Heart right ventricle (tissue), 16 donors: Measurements from ENCODE around the gene HIVEP3. TPM values are rescaled to one million over a fixed set of nuclear protein-coding genes. Genes with fewer than 3 reads are reported as not detected.

Experiments
- ATAC-seq, 8 donors: fragments of 200-7000 bp; cut with Tn5 transposase; one replicate each; pipeline ENCODE4 v1.9.1; 2020; ENCODE audit warnings: mild to moderate bottlenecking in 8 of 8, moderate library complexity in 8 of 8, moderate number of reproducible peaks in 1 of 8
- DNase-seq, 2 donors: peaks; one replicate each; pipeline ENCODE4 v3.0.0-alpha.2; 2020
- H3K27ac ChIP-seq, 10 donors: fragments of 200-600 bp; sonication (generic) in 2 of 10; one replicate each; pipeline versions ENCODE4 v1.5.0 to v1.8.0; 2020 to 2022; ENCODE audit warnings: mild to moderate bottlenecking in 3 of 10
- H3K27me3 ChIP-seq, 7 donors: fragments of 200-600 bp; one replicate each; pipeline ENCODE4 v1.8.0; 2021 to 2022; ENCODE audit warnings: mild to moderate bottlenecking in 2 of 7
- H3K36me3 ChIP-seq, 9 donors: fragments of 200-600 bp; sonication (generic) in 1 of 9; one replicate each; pipeline versions ENCODE4 v1.5.0 to v1.8.0; 2020 to 2022; ENCODE audit warnings: mild to moderate bottlenecking in 2 of 9
- H3K4me1 ChIP-seq, 9 donors: fragments of 200-600 bp; sonication (generic) in 1 of 9; one replicate each; pipeline versions ENCODE4 v1.5.0 to v1.8.0; 2020 to 2022; ENCODE audit warnings: mild to moderate bottlenecking in 4 of 9
- H3K4me3 ChIP-seq, 10 donors: fragments of 200-600 bp; sonication (generic) in 2 of 10; one replicate each; pipeline versions ENCODE4 v1.5.0 to v1.8.0; 2020 to 2022; ENCODE audit warnings: mild to moderate bottlenecking in 7 of 10, moderate library complexity in 2 of 10
- H3K9me3 ChIP-seq, 11 donors: fragments of 200-600 bp in 10 of 11; sonication (generic) in 2 of 11; one replicate each; pipeline versions ENCODE4 v1.5.0 to v1.8.0; 2013 to 2022; ENCODE audit warnings: mild to moderate bottlenecking in 2 of 11, control low read depth in 1 of 11, moderate library complexity in 1 of 11
- CTCF ChIP-seq, 9 donors: fragments of 200-600 bp; sonication (generic) in 2 of 9; IDR thresholded peaks; one replicate each; pipeline versions ENCODE4 v1.5.0 to v1.8.0; 2021 to 2022; ENCODE audit warnings: antibody characterized with exemption in 9 of 9, mild to moderate bottlenecking in 5 of 9, moderate library complexity in 1 of 9
- WGBS, 2 donors: extraction: QIAGEN DNeasy Blood & Tissue Kit; methylation state at CpG; one replicate each; pipeline ENCODE4 v1.1.7; 2013; ENCODE audit warnings: inconsistent platforms in 1 of 2; 5-methylcytosine and 5-hydroxymethylcytosine counted together
- intact Hi-C, 10 donors: fragments of 100-400 bp; cut with DNase I; formaldehyde crosslinking; loops; one replicate each; pipeline versions ENCODE4 v1.11.1 to v1.14.2; 2022
- polyA plus RNA-seq, 2 donors: library from polyadenylated mRNA; stranded (reverse); fragments of 200-250 nt; gene quantifications; one replicate each; pipeline ENCODE4 v1.2.3, GENCODE V29; 2013
- total RNA-seq, 10 donors: library from RNA; stranded (reverse); fragmentation: NEBNext Ultra II Directional in 3 of 10; extraction: Animal tissue kit (Norgen Biotek cat#: 25700) in 3 of 10; gene quantifications; one replicate each; pipeline versions ENCODE4 v1.2.1 to v1.2.4, GENCODE V29; 2021 to 2023
- donor health status: Arrhythmogenic right ventricular cardiomyopathy.
- donor health status: ischemic (EF 13 %, LVEDD 7.1; RV severe dilation, severe dysfunction).
- donor health status: healthy with polysubstance abuse.
- donor health status: DM: no; HTN: yes; CAD: no.
- donor health status: DM: no; HTN: no; CAD: no.
- donor health status: ischemic (EF 25% LVEDD 6.9; RV normal size, moderate dysfunction).
- donor health status: ischemic (EF 25% LVEDD 5.7; RV mildly dilated, moderate dysfunction).
- donor health status: healthy.
- donor health status: DM: yes; HTN: yes; CAD: no.
- donor health status: Ischemic cardiomyopathy.
- donor health status: ischemic (EF 35%, LVEDD 5.7; RV mildly dilated, moderate dysfunction).
- donor health status: nonischemic (EF 11% LVEDD 7.7; RV severe dilation, severe dysfunction).
- donor health status: DM: yes; HTN: yes; CAD: no.
- donor health status: PGD.
- donor health status: ischemic (EF 29% LVEDD 5.4; RV normal size, mild dysfunction).
- donor health status: nonischemic (EF 23%, LVEDD 6.1; RV moderate dilation, normal function).

Gene HIVEP3
- total and polyA plus RNA-seq, 12 donors: 2.6 to 7.5 (median 5.2) TPM

- TF ChIP-seq CTCF (IDR thresholded peaks at IDR 0.05): no peak
- Histone ChIP-seq H3K27me3 (no peaks in the 10 kb centered on the region), H3K36me3 (no peaks in the 10 kb centered on the region), H3K4me1 (peaks cover 3 to 17% (median 12%) of the 10 kb centered on the region in 9 donors), H3K27ac (no peak overlapping the region), H3K4me3 (no peak overlapping the region), H3K9me3 (peaks cover 0 to 16% (median 0%) of the 10 kb centered on the region in 11 donors)
- no peak for ATAC-seq
- DNase-seq: no peak
- WGBS, 2 donors: 64 to 68% methylated on average over 2 of the region's 2 CpGs
- intact Hi-C loops: loop anchor here in 1 of 10 donors (10.0 kb wide), 1 partner anchor 128 kb away; no protein-coding TSS in a partner anchor
Observed at GRCh38 chr1:41906943-41907342, 11.8 kb downstream of the HIVEP3 start.

GRCh38 chr1:41905093-41905675 is 13.5 kb downstream of the HIVEP3 start:
- Histone ChIP-seq H3K9me3 (peaks cover 0 to 8% (median 0%) of the 10 kb centered on the region in 11 donors), H3K36me3 (no peaks in the 10 kb centered on the region), H3K4me1 (peaks cover 7 to 31% (median 18%) of the 10 kb centered on the region in 9 donors), H3K27me3 (no peaks in the 10 kb centered on the region), H3K4me3 (no peak overlapping the region), H3K27ac (no peak overlapping the region)
- TF ChIP-seq CTCF (IDR thresholded peaks at IDR 0.05): no peak
- ATAC-seq: no peak
- intact Hi-C loops: loop anchor here in 1 of 10 donors (10.0 kb wide), 1 partner anchor 130 kb away; no protein-coding TSS in a partner anchor
- DNase-seq: no peak
- 70 to 77% methylated on average over 1 of the region's 1 CpG for WGBS, 2 donors

- intact Hi-C loops: loop anchor here in 1 of 10 donors (10.0 kb wide), 1 partner anchor 132 kb away; no protein-coding TSS in a partner anchor
- DNase-seq: no peak
- 61 to 74% methylated on average over 9 of the region's 9 CpGs for WGBS, 2 donors
- peak in 3 of 8 donors; percentile 13 to 23 (median 17) for ATAC-seq
- Histone ChIP-seq H3K4me1 (peaks cover 7 to 54% (median 24%) of the 10 kb centered on the region in 9 donors), H3K36me3 (no peaks in the 10 kb centered on the region), H3K4me3 (no peak overlapping the region), H3K9me3 (no peaks in the 10 kb centered on the region), H3K27me3 (no peaks in the 10 kb centered on the region), H3K27ac (peak overlapping the region in 3 of 10 donors; percentile 13 to 66 (median 36))
- no peak for TF ChIP-seq CTCF (IDR thresholded peaks at IDR 0.05)
Observed at GRCh38 chr1:41902664-41903063, 16.1 kb downstream of the HIVEP3 start.

GRCh38 chr1:41902159-41902577 is 16.6 kb downstream of the HIVEP3 start:
- Histone ChIP-seq H3K9me3 (no peaks in the 10 kb centered on the region), H3K36me3 (no peaks in the 10 kb centered on the region), H3K27me3 (no peaks in the 10 kb centered on the region), H3K27ac (peak overlapping the region in 3 of 10 donors; percentile 13 to 66 (median 36)), H3K4me3 (no peak overlapping the region), H3K4me1 (peaks cover 7 to 54% (median 25%) of the 10 kb centered on the region in 9 donors)
- WGBS, 2 donors: 34 to 45% methylated on average over 3 of the region's 3 CpGs
- DNase-seq (no peak), ATAC-seq (peak in 6 of 8 donors; percentile 12 to 85 (median 68))
- intact Hi-C loops: loop anchor here in 1 of 10 donors (10.0 kb wide), 1 partner anchor 133 kb away; no protein-coding TSS in a partner anchor
- no peak for TF ChIP-seq CTCF (IDR thresholded peaks at IDR 0.05)
